ENCODE results near the gene GRXCR1.

Gene GRXCR1

GRCh38 chr4:42942216-42942615 lies 49.7 kb downstream of the GRXCR1 start:
- DNase-seq = no peak

GRCh38 chr4:42945874-42946273 lies 53.4 kb downstream of the GRXCR1 start:
- no peak for DNase-seq

- no peak for DNase-seq
These were observed 60.8 kb downstream of the GRXCR1 start for GRCh38 chr4:42953321-42953720.

GRCh38 chr4:42954963-42955669 lies 62.6 kb downstream of the GRXCR1 start:
- DNase-seq = no peak

GRCh38 chr4:42955746-42956505 lies 63.4 kb downstream of the GRXCR1 start:
- no peak for DNase-seq

- DNase-seq = no peak
These were observed 72.8 kb downstream of the GRXCR1 start for GRCh38 chr4:42965326-42965725.

- no peak for DNase-seq
These were observed 93.5 kb downstream of the GRXCR1 start for GRCh38 chr4:42985976-42986375.

- DNase-seq = no peak
These were observed 102.9 kb downstream of the GRXCR1 start for GRCh38 chr4:42995343-42995944.

- no peak for DNase-seq
These were observed 116.3 kb downstream of the GRXCR1 start for GRCh38 chr4:43008793-43009192.

GRCh38 chr4:43014256-43014655 lies 121.7 kb downstream of the GRXCR1 start:
- DNase-seq = no peak

GRCh38 chr4:43041632-43042031 lies 149.1 kb downstream of the GRXCR1 start:
- DNase-seq = no peak

- DNase-seq = no peak
These were observed 154.5 kb downstream of the GRXCR1 start for GRCh38 chr4:43047058-43047457.

GRCh38 chr4:43048570-43048969 lies 156.1 kb downstream of the GRXCR1 start:
- DNase-seq = no peak

- no peak for DNase-seq
These were observed 156.8 kb downstream of the GRXCR1 start for GRCh38 chr4:43049326-43049725.

- no peak for DNase-seq
These were observed 173.9 kb downstream of the GRXCR1 start for GRCh38 chr4:43066415-43066814.

- no peak for DNase-seq
These were observed 178.6 kb downstream of the GRXCR1 start for GRCh38 chr4:43071069-43071468.

Measured in SHP77 treated with DMSO at 0.1 percent for 48 hours (cell line).